Measurements from ENCODE around the gene NLRP7.

DNA sequence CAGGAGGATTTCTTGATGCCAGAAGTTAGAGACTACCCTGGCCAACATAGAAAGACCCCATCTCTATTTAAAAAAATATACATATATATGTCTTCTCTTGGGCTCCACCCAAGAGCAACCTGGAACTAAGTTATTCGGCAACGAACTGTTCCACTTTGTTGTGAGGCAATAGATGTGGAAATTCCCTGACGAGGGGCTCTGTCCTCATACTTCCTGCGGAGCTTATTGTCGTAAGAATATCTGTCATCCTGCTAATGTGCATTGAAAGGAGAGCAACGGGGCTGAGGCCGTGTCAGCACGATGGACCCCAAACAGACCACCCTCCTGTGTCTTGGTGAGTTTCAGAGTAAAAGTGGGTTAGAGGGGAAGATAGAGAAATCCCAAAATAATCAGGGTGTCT lies 73.3 kb downstream of the NLRP7 start, which contains the start of gene FCAR:
- TF ChIP-seq POLR2A (IDR thresholded peaks at IDR 0.05; ENCODE audit: low read depth, low read length): no peak
- no peak for TF ChIP-seq POLR2AphosphoS5 (IDR thresholded peaks at IDR 0.05; ENCODE audit: low read depth, low read length)
